Fibroblast of villous mesenchyme (primary cell): ENCODE results near the gene PKD1. TPM values are rescaled to one million over a fixed set of nuclear protein-coding genes. Genes with fewer than 3 reads are reported as not detected.

Experiments
- DNase-seq: peaks from one replicate; pipeline ENCODE4 v3.0.0-alpha.2; 2010; ENCODE audit warnings: low read depth
- H3K4me3 ChIP-seq: 2 replicates; pipeline ENCODE4 v1.5.1; 2011; ENCODE audit warnings: low read depth, mild to moderate bottlenecking, low read length
- CTCF ChIP-seq: IDR thresholded peaks from 2 replicates; pipeline ENCODE4 v1.5.1; 2012; ENCODE audit warnings: low read depth, mild to moderate bottlenecking, low read length; ENCODE audit not compliant: insufficient read depth
- total RNA-seq: library from RNA; depleted of rRNA; stranded (reverse); fragments of >200 nt; gene quantifications from 2 replicates; pipeline ENCODE4 v1.2.3, GENCODE V29; 2012

The PKD1 gene
- total RNA-seq, 1 donor: 139 TPM

- H3K4me3 ChIP-seq: peak overlapping the region; percentile 90
- TF ChIP-seq CTCF: no peak
- peak; percentile 80 for DNase-seq
Observed at GRCh38 chr16:2155977-2156848, 20.5 kb upstream of the PKD1 start.

- peak within 1 kb of the TSS; percentile 90 for H3K4me3 ChIP-seq
- no peak for TF ChIP-seq CTCF
- DNase-seq: peak; percentile 100
Observed at GRCh38 chr16:2155091-2155950, 19.6 kb upstream of the PKD1 start, which contains the start of gene TRAF7. Gene TRAF7 (plus strand): TSS chr16:2155782. CDS start chr16:2163921, 8,139 bp downstream.

- H3K4me3 ChIP-seq: peak overlapping the region; percentile 73
- no peak for DNase-seq
- TF ChIP-seq CTCF: no peak
Observed at GRCh38 chr16:2154533-2155090, 18.9 kb upstream of the PKD1 start.

- no peak for TF ChIP-seq CTCF
- H3K4me3 ChIP-seq: peak overlapping the region; percentile 73
- no peak for DNase-seq
Observed at GRCh38 chr16:2152695-2153506, 17.2 kb upstream of the PKD1 start.

- peak overlapping the region; percentile 5 for H3K4me3 ChIP-seq
- no peak for DNase-seq
- TF ChIP-seq CTCF: no peak
Observed at GRCh38 chr16:2151188-2152091, 15.7 kb upstream of the PKD1 start.
